BLaER1 treated with 17β-estradiol and CSF1 and Interleukin-3, amounts not matched to agents 10 nM and 100 nM (cell line): Measurements from ENCODE around the gene NFATC3.

ENCODE experiments used
- H3K27ac ChIP-seq, 11 experiments: shearing (Covaris generic); formaldehyde crosslinking; 2 replicates each; pipeline ENCODE4 v1.8.1; 2022
- H3K27me3 ChIP-seq, 11 experiments: shearing (Covaris generic); formaldehyde crosslinking; 2 replicates each; pipeline ENCODE4 v1.8.1; 2022
- H3K36me3 ChIP-seq, 11 experiments: shearing (Covaris generic); formaldehyde crosslinking; 2 replicates each; pipeline ENCODE4 v1.8.1; 2022
- H3K4me1 ChIP-seq, 10 experiments: shearing (Covaris generic); formaldehyde crosslinking; 2 replicates each; pipeline ENCODE4 v1.8.1; 2022
- H3K4me2 ChIP-seq, 11 experiments: shearing (Covaris generic); formaldehyde crosslinking; 2 replicates each; pipeline ENCODE4 v1.8.1; 2022
- H3K4me3 ChIP-seq, 10 experiments: shearing (Covaris generic); formaldehyde crosslinking; 2 replicates each; pipeline ENCODE4 v1.8.1; 2022
- H3K9ac ChIP-seq, 11 experiments: shearing (Covaris generic); formaldehyde crosslinking; 2 replicates each; pipeline ENCODE4 v1.8.1; 2022
- H3K9me3 ChIP-seq, 11 experiments: shearing (Covaris generic); formaldehyde crosslinking; replicated peaks in 1 of 11; 2 replicates each; pipeline ENCODE4 v1.8.1; 2022
- H4K20me1 ChIP-seq, 11 experiments: shearing (Covaris generic); formaldehyde crosslinking; 2 replicates each; pipeline ENCODE4 v1.8.1; 2022
- Cebpa-rat ChIP-seq, 11 experiments: shearing (Covaris generic); IDR thresholded peaks; 2 replicates each; pipeline ENCODE4 v1.8.1; 2022

Gene NFATC3

DNA sequence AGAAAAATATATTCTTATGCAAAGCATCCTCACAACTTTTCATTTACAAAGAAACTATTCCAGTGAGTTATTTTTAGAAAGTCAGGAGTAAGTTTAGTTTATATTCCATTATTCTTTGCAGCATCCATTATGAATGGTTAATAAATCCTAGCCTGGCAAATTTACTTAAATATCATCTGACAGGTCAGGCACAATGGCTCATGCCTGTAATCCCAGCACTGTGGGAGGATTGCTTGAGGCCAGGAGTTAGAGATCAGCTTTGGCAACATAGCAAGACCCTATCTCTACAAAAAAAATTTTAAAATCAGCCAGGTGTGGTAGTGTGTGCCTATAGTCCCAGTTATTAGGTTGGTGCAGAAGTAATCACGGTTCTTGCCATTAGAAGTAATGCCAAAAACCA is 137.9 kb downstream of the NFATC3 start:
- Histone ChIP-seq H3K4me1 (peaks cover 20 to 27% (median 22%) of the 10 kb centered on the region in 10 experiments), H3K4me2 (no peak overlapping the region), H3K4me3 (no peak overlapping the region), H3K9ac (no peak overlapping the region), H3K27me3 (no peaks in the 10 kb centered on the region), H3K27ac (no peak overlapping the region), H4K20me1 (peaks cover 9 to 73% (median 24%) of the 10 kb centered on the region in 11 experiments; a peak in 16 of 22 replicates), H3K36me3 (peaks cover 18 to 90% (median 51%) of the 10 kb centered on the region in 11 experiments), H3K9me3 (no peaks in the 10 kb centered on the region)
- TF ChIP-seq Cebpa-rat (IDR thresholded peaks at IDR 0.05) = no peak

DNA sequence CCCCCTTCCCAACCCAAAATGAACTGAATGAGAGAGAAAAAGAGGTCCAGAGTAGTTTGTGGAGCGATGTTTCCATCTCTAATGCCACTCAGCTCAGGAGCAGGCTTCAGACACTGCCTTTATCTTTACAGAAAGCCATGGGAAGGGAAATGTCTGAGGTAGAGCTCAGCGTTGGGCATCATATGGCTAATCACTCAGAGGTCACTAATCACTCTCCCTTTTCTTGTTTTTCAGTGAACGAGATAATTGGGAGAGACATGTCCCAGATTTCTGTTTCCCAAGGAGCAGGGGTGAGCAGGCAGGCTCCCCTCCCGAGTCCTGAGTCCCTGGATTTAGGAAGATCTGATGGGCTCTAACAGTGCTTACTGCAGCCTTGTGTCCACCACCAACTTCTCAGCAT is 140.9 kb downstream of the NFATC3 start:
- peak overlapping the region in 2 of 11 experiments; percentile 5 to 21; a peak in 1 of 22 replicates for H3K9ac ChIP-seq
- no peak for TF ChIP-seq Cebpa-rat (IDR thresholded peaks at IDR 0.05)
- peaks cover 20 to 80% (median 41%) of the 10 kb centered on the region in 11 experiments; a peak in 17 of 22 replicates for H4K20me1 ChIP-seq
- peak overlapping the region in 8 of 11 experiments; percentile 18 to 72 (median 52); a peak in 11 of 22 replicates for H3K4me2 ChIP-seq
- H3K9me3 ChIP-seq = no peaks in the 10 kb centered on the region
- H3K27me3 ChIP-seq = no peaks in the 10 kb centered on the region
- no peak overlapping the region for H3K4me3 ChIP-seq
- H3K4me1 ChIP-seq = peaks cover 23 to 38% (median 30%) of the 10 kb centered on the region in 10 experiments
- peaks cover 29 to 90% (median 61%) of the 10 kb centered on the region in 11 experiments for H3K36me3 ChIP-seq
- H3K27ac ChIP-seq = peak overlapping the region in 1 of 11 experiments; percentile 24; a peak in 2 of 22 replicates

DNA sequence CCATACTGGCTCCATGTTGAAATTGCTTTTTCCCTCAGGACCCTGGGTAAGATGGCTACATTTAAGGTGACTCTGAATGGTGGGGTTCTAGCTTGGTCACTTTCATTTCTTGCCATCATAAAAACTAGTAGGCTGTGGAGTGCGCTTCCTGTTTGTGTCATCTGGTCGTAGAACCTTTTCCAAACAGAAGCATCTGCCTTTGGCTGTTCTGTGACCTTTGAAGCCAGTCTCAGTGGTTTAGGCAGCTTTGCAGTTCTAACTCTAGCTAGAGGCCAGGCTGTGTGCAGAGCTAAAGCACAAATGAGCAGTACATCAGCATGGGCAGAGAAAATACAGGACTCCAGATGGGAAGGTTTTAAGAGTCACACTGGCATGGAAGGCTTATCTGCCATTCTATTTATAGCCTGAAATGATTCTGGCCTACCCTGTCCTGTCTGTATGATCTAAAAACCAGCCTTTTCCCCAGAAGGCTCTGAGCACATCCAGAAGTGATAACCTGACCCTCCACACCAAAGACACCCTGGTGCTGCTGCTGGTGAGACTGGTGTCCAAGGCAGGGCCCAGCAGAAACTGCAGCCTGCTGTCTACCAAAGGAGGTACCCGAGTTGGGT is 142.1 kb downstream of the NFATC3 start:
- H3K4me3 ChIP-seq = no peak overlapping the region
- H3K9ac ChIP-seq = peak overlapping the region in 5 of 11 experiments; percentile 8 to 29 (median 23); a peak in 4 of 22 replicates

DNA sequence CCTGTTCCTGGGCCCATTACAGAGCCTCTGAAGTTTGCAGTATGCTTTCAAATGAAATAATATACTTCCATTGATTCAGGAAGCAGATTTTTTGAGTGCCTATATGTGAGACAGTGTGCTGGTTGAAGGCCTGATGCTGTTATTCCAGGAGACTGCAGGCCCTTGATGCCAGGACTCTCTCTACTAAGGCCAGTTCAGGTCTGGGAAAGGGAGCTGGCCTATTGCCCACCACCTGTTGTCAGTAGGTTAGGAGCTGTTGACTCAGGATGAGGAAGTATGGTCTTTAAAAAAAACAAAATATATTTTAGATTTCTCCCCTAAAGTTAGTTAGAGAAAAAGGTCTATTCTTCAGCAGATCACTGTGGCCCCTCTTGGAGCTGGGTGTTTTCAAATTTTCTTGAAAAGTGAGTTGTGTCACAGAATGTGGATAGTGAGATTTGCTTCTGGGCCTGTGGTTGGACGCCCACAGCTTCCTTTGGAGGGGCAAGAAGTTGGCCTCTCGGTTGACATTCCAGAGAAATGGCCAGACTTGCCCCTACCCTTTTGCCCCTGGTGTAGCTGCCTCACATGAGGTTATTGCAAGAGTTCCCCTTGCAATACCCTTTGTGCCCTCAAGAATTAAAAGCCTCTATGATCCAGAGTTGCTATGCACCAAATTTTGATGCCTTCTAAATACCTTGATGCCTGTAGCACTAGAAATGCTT is 142.8 kb downstream of the NFATC3 start:
- H3K36me3 ChIP-seq = peaks cover 31 to 83% (median 50%) of the 10 kb centered on the region in 11 experiments

More for the DNA sequence above, 142.1 kb downstream of the NFATC3 start:
- Histone ChIP-seq H4K20me1 (peaks cover 20 to 75% (median 35%) of the 10 kb centered on the region in 11 experiments; a peak in 17 of 22 replicates), H3K4me2 (peak overlapping the region; percentile 43 to 72 (median 54)), H3K4me1 (peaks cover 23 to 38% (median 31%) of the 10 kb centered on the region in 10 experiments), H3K36me3 (peaks cover 32 to 90% (median 55%) of the 10 kb centered on the region in 11 experiments), H3K27me3 (no peaks in the 10 kb centered on the region), H3K27ac (peak overlapping the region in 6 of 11 experiments; percentile 2 to 42 (median 15); a peak in 7 of 22 replicates), H3K9me3 (no peaks in the 10 kb centered on the region)
- no peak for TF ChIP-seq Cebpa-rat (IDR thresholded peaks at IDR 0.05)

DNA sequence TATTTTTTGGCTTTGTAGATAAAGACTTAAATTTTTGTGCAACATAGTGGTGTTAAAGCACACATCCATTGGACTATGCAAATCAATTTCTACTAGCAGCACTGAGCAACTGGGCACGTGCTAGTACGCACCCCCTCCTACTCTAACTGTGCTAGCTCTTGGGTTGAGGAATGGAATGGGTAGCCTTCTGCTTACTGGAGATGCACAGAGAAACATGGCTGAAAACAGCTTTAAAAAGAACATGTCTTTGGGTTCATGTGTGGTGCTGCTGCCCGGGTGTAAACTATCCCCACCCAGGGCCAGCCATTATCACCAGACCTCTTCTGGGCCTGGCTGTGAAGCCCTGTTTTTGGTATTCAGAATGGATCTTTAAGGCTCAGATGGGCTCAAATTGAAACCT is 143.5 kb downstream of the NFATC3 start:
- peaks cover 31 to 77% (median 50%) of the 10 kb centered on the region in 11 experiments for H3K36me3 ChIP-seq
- peak overlapping the region in 1 of 11 experiments; percentile 72; a peak in 1 of 22 replicates for H3K4me2 ChIP-seq
- TF ChIP-seq Cebpa-rat (IDR thresholded peaks at IDR 0.05) = no peak
- H3K9ac ChIP-seq = no peak overlapping the region
- H3K4me1 ChIP-seq = peaks cover 30 to 46% (median 38%) of the 10 kb centered on the region in 10 experiments
- no peaks in the 10 kb centered on the region for H3K27me3 ChIP-seq
- no peaks in the 10 kb centered on the region for H3K9me3 ChIP-seq
- H3K27ac ChIP-seq = no peak overlapping the region
- peaks cover 20 to 69% (median 29%) of the 10 kb centered on the region in 11 experiments; a peak in 17 of 22 replicates for H4K20me1 ChIP-seq
- no peak overlapping the region for H3K4me3 ChIP-seq

More for the DNA sequence above, 142.8 kb downstream of the NFATC3 start:
- Histone ChIP-seq H4K20me1 (peaks cover 20 to 67% (median 32%) of the 10 kb centered on the region in 11 experiments; a peak in 17 of 22 replicates), H3K27ac (peak overlapping the region in 5 of 11 experiments; percentile 2 to 42 (median 16); a peak in 6 of 22 replicates), H3K4me1 (peaks cover 23 to 39% (median 33%) of the 10 kb centered on the region in 10 experiments), H3K27me3 (no peaks in the 10 kb centered on the region), H3K4me2 (peak overlapping the region; percentile 43 to 72 (median 54)), H3K9me3 (no peaks in the 10 kb centered on the region), H3K9ac (peak overlapping the region in 5 of 11 experiments; percentile 8 to 29 (median 23); a peak in 5 of 22 replicates), H3K4me3 (no peak overlapping the region)
- no peak for TF ChIP-seq Cebpa-rat (IDR thresholded peaks at IDR 0.05)

DNA sequence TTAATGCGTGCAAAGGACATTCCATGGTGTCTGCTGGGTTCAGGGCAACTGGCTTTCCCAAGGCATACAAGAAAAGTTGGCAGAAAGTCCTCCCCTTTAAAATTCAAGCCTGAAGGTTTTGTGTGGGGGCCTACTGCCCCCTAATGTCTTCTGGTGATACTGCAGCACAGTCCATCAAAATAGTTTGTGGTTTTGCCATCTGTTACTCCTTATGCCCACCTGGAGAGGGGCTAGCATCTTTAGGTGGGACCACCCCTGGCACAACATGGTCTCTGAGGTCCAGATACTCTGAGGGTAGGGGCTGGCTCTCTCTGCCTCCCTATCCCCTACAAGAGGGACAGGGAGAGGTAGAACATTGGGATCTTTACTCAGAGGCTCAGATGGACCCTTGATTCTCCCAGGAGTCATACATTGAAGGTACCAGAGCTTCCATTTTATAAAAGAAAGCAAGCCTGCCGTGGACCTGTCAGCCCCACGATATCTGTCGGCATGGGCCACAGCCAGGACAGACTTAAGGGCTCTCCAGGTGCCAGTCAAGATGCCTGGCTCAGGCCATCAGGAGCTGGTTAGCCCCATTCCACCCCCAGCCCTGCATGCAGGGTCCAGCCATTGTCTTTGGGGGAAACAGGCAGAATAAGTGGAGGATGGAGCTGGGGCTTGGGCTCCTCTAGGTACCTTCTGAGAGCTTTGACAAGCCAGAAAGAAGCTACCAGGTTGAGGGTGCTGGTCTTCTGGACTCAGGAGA is 144.4 kb downstream of the NFATC3 start:
- Histone ChIP-seq H3K27ac (peak overlapping the region in 3 of 11 experiments; percentile 3 to 76 (median 25); a peak in 1 of 22 replicates), H3K27me3 (no peaks in the 10 kb centered on the region), H3K4me2 (no peak overlapping the region), H4K20me1 (peaks cover 20 to 78% (median 29%) of the 10 kb centered on the region in 11 experiments; a peak in 17 of 22 replicates), H3K9ac (0 out of 22 replicates have a peak overlapping the region, but pooled peaks of 1 of the 11 experiments have one; percentile 14), H3K36me3 (peaks cover 31 to 71% (median 50%) of the 10 kb centered on the region in 11 experiments), H3K4me3 (no peak overlapping the region), H3K9me3 (no peaks in the 10 kb centered on the region), H3K4me1 (peaks cover 39 to 55% (median 47%) of the 10 kb centered on the region in 10 experiments)
- no peak for TF ChIP-seq Cebpa-rat (IDR thresholded peaks at IDR 0.05)

DNA sequence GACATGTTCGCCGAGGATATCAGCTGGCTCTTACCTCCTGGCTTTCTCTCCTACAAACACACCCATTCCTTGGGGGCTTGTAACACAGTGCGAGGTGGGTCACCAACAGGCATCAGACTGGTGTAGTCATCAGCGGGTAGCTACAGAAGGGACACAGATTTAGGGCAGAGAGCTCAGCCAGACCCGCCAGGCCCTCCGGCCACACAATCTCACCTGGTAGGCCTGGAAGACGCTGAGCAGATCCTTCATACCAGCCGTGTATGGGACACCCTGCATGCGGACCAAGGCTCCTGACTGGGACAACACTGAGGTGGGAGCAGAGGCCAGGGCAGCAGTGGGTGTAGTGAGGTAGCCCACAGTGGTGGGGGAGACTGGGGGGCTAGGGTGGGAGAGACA is 145.0 kb downstream of the NFATC3 start:
- no peak for TF ChIP-seq Cebpa-rat (IDR thresholded peaks at IDR 0.05)
- H3K4me1 ChIP-seq = peaks cover 45 to 61% (median 53%) of the 10 kb centered on the region in 10 experiments
- H3K4me3 ChIP-seq = no peak overlapping the region
- peak overlapping the region in 2 of 11 experiments; percentile 25 to 76; a peak in 1 of 22 replicates for H3K27ac ChIP-seq
- H3K4me2 ChIP-seq = no peak overlapping the region
- peaks cover 20 to 79% (median 29%) of the 10 kb centered on the region in 11 experiments; a peak in 17 of 22 replicates for H4K20me1 ChIP-seq
- H3K9ac ChIP-seq = 0 out of 22 replicates have a peak overlapping the region, but pooled peaks of 1 of the 11 experiments have one; percentile 14
- no peaks in the 10 kb centered on the region for H3K27me3 ChIP-seq
- H3K36me3 ChIP-seq = peaks cover 31 to 66% (median 50%) of the 10 kb centered on the region in 11 experiments
- H3K9me3 ChIP-seq = no peaks in the 10 kb centered on the region

DNA sequence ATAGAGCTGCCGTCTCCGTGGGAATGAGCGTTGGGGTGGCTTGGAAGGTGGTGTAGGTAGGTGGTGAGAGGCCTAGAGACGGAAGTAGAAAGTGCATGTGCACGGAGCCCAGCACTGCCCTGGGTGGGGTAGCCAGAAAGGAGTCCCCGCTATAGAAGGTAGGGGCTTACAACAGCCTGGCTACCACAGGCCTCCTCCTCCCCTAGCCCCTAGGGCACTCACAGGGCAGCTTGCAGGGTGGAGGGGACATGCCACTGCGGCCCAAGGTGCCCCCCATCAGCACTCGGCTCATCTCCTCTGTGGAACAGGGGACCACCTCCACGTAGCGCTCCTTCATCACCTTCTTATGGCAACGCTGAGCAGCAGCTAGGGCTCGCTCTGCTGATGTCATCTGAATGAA is 145.8 kb downstream of the NFATC3 start:
- Histone ChIP-seq H3K27ac (peak overlapping the region in 1 of 11 experiments; percentile 76; a peak in 2 of 22 replicates), H3K4me1 (peaks cover 46 to 64% (median 53%) of the 10 kb centered on the region in 10 experiments), H3K4me3 (no peak overlapping the region), H3K9me3 (peaks cover 0 to 8% (median 4%) of the 10 kb centered on the region in 11 experiments; a peak in 13 of 22 replicates), H3K36me3 (peaks cover 26 to 61% (median 48%) of the 10 kb centered on the region in 11 experiments), H3K4me2 (no peak overlapping the region), H3K27me3 (no peaks in the 10 kb centered on the region), H4K20me1 (peaks cover 20 to 78% (median 29%) of the 10 kb centered on the region in 11 experiments; a peak in 17 of 22 replicates), H3K9ac (peak overlapping the region in 1 of 11 experiments; percentile 26; a peak in 1 of 22 replicates)
- TF ChIP-seq Cebpa-rat (IDR thresholded peaks at IDR 0.05) = no peak
